Measurements from ENCODE around the gene RRP8. TPM values are rescaled to one million over a fixed set of nuclear protein-coding genes. Genes with fewer than 3 reads are reported as not detected.

The RRP8 gene
- total RNA-seq, 1 experiment from 2014 or later, result 17.4 TPM

DNA sequence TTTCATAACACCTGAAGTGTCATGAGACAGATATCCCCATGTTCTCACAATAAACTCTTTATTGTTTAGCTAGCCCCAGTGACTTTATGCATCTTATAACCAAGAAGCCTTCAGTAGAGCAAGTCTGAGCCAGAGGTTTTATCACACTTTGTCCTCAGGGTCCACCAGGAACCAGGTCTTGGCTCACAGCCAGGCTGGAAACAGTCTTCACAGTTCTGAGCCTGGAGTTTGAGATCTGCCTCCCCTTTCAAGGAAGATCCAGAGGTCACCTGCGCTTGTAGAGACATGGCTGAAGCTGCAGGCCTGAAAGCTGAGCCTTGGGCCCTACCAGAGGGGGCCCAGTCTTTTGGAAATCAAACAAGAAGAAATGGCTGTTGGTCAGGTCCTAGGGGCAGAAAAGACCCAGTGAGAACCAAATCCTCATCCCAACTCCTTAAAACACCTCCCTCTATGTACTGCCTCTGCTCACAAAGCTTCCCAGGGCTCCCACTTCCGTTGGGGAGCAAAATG lies 3.5 kb downstream of the RRP8 start:
- Mint-ChIP-seq H3K4me1 (ENCODE audit: low read depth, unreplicated experiment) (peaks cover 10% of the 10 kb centered on the region), H3K36me3 (ENCODE audit: insufficient read depth, unreplicated experiment) (peaks cover 10% of the 10 kb centered on the region), H3K27me3 (ENCODE audit: unreplicated experiment) (no peaks in the 10 kb centered on the region), H3K9me3 (ENCODE audit: low read depth, unreplicated experiment) (no peaks in the 10 kb centered on the region), H3K27ac (ENCODE audit: unreplicated experiment) (no peak overlapping the region), H3K4me3 (ENCODE audit: low read depth, unreplicated experiment) (no peak overlapping the region)
- TF ChIP-seq, protein P1, sequence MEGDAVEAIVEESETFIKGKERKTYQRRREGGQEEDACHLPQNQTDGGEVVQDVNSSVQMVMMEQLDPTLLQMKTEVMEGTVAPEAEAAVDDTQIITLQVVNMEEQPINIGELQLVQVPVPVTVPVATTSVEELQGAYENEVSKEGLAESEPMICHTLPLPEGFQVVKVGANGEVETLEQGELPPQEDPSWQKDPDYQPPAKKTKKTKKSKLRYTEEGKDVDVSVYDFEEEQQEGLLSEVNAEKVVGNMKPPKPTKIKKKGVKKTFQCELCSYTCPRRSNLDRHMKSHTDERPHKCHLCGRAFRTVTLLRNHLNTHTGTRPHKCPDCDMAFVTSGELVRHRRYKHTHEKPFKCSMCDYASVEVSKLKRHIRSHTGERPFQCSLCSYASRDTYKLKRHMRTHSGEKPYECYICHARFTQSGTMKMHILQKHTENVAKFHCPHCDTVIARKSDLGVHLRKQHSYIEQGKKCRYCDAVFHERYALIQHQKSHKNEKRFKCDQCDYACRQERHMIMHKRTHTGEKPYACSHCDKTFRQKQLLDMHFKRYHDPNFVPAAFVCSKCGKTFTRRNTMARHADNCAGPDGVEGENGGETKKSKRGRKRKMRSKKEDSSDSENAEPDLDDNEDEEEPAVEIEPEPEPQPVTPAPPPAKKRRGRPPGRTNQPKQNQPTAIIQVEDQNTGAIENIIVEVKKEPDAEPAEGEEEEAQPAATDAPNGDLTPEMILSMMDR (IDR thresholded peaks at IDR 0.05; ENCODE audit: unreplicated experiment), result no peak
- DNase-seq, result no peak
- intact Hi-C loops (cut with micrococcal nuclease; ENCODE audit: unreplicated experiment), result no loop called here
- BruUV-seq (replicated peaks), result no TSS peak
- CTCF ChIA-PET, result interaction anchor here (0.7 kb wide), 1 partner anchor 12 kb away, joined by 3 read pairs; the partner anchor contains the start of gene TAF10

DNA sequence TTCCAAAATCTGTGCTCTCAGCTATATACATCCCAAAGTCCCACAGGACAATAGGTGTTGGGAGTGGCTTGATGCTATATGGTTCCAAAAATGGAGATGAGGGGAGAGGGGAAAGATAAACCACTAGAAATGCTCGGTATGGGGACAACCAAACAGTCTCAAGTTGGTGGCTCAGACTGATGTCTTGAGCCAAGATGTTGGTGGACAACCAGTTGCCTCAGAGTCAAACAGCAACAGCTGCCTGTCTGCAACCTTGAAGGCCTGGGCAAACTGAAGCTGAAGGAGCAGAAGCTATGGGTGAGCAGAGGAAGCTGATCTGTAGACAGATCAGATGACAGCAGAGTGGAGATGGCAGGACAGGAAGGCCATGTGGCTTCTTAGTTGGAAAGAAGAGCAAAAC lies 4.0 kb downstream of the RRP8 start:
- H3K9me3 Mint-ChIP-seq (ENCODE audit: low read depth, unreplicated experiment), result no peaks in the 10 kb centered on the region
- no TSS peak for BruUV-seq (replicated peaks)
- H3K36me3 Mint-ChIP-seq (ENCODE audit: insufficient read depth, unreplicated experiment), result peaks cover 10% of the 10 kb centered on the region
- H3K4me3 Mint-ChIP-seq (ENCODE audit: low read depth, unreplicated experiment), result no peak overlapping the region
- no peak for DNase-seq
- H3K27ac Mint-ChIP-seq (ENCODE audit: unreplicated experiment), result no peak overlapping the region
- CTCF ChIA-PET, result interaction anchor here (0.7 kb wide), 1 partner anchor 13 kb away, joined by 3 read pairs; the partner anchor contains the start of gene TAF10
- peaks cover 10% of the 10 kb centered on the region for H3K4me1 Mint-ChIP-seq (ENCODE audit: low read depth, unreplicated experiment)
- TF ChIP-seq, protein P1 (IDR thresholded peaks at IDR 0.05; ENCODE audit: unreplicated experiment), result no peak
- H3K27me3 Mint-ChIP-seq (ENCODE audit: unreplicated experiment), result no peaks in the 10 kb centered on the region
- intact Hi-C loops (cut with micrococcal nuclease; ENCODE audit: unreplicated experiment), result no loop called here

DNA sequence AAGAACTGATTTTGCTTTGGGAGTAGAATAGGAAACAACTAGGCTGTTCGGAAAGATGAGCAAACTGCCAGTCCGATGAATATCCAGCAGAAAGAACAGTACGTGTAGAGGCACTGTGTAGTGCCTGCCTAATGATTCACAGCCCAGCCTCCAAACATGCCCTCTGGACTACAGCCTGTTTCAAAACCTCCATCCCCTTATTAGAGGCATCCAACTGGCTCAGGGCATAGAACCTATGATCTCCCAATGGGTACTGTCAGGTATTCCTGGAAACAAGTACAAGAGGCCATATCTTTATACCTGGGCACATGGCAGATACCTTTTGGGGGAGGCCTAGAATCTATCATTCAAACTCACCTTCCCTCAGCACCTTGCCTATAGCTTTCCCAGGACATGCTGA lies 4.9 kb downstream of the RRP8 start:
- no peak for DNase-seq
- intact Hi-C loops (cut with micrococcal nuclease; ENCODE audit: unreplicated experiment), result no loop called here
- BruUV-seq (replicated peaks), result no TSS peak
- TF ChIP-seq, protein P1 (IDR thresholded peaks at IDR 0.05; ENCODE audit: unreplicated experiment), result no peak
- Mint-ChIP-seq H3K4me1 (ENCODE audit: low read depth, unreplicated experiment) (peaks cover 10% of the 10 kb centered on the region), H3K4me3 (ENCODE audit: low read depth, unreplicated experiment) (no peak overlapping the region), H3K27ac (ENCODE audit: unreplicated experiment) (no peak overlapping the region), H3K36me3 (ENCODE audit: insufficient read depth, unreplicated experiment) (peaks cover 10% of the 10 kb centered on the region), H3K9me3 (ENCODE audit: low read depth, unreplicated experiment) (no peaks in the 10 kb centered on the region), H3K27me3 (ENCODE audit: unreplicated experiment) (no peaks in the 10 kb centered on the region)
- CTCF ChIA-PET, result no interaction called here

DNA sequence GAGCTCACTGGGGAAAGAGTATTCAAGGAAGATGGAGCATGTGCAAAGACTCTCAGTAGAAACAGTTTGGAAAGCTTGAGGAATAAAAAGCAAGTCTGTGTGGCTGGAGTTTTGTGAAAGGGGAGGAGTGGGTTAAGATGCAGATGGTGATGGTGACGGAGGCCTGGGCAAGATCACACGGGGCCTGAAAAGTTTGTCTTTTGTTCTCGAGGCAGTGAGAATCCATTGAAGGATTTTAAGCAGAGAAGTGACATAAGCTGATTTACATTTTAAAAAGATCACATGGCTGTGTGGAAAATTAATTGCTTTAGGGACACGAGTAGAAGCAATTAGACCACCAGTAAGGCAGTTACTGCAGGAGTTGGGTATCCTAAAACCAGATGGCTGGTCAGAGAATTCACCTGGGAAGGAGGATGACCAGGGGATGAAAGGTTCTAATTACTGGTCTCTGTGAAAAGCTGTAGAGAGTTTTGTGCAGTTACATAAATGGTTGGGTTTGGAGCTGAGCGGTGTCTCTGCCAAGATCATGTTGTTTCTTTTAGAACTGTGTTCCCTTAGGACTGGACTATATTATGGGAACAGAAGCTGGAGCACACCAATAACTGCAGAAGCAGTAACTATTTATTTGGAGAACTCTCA lies 7.1 kb downstream of the RRP8 start:
- Mint-ChIP-seq H3K27me3 (ENCODE audit: unreplicated experiment) (no peaks in the 10 kb centered on the region), H3K4me1 (ENCODE audit: low read depth, unreplicated experiment) (peaks cover under 1% of the 10 kb centered on the region), H3K36me3 (ENCODE audit: insufficient read depth, unreplicated experiment) (peaks cover 10% of the 10 kb centered on the region), H3K4me3 (ENCODE audit: low read depth, unreplicated experiment) (no peak overlapping the region), H3K9me3 (ENCODE audit: low read depth, unreplicated experiment) (no peaks in the 10 kb centered on the region), H3K27ac (ENCODE audit: unreplicated experiment) (no peak overlapping the region)
- TF ChIP-seq, protein P1 (IDR thresholded peaks at IDR 0.05; ENCODE audit: unreplicated experiment), result no peak
- intact Hi-C loops (cut with micrococcal nuclease; ENCODE audit: unreplicated experiment), result no loop called here
- DNase-seq, result no peak
- no TSS peak for BruUV-seq (replicated peaks)
- CTCF ChIA-PET, result interaction anchor here (1.1 kb wide), 1 partner anchor 217 kb away, joined by 3 read pairs; no protein-coding TSS in a partner anchor

All from Calu3 (cell line).